HEK293T (cell line): ENCODE measurements around the gene CDC42SE2.
A peak's percentile ranks its signal among the peaks of the same experiment; 100 is the strongest.

ENCODE experiments used
- CTCF ChIA-PET: fragments of 350-600 bp; formaldehyde crosslinking; extraction: SDS; loops from one replicate; lab custom pipeline; 2021; ENCODE audit warnings: antibody characterized with exemption, inconsistent platforms; lab: Yijun Ruan, JAX
- POLR2A ChIA-PET: fragments of 350-600 bp; formaldehyde crosslinking; extraction: SDS; loops from one replicate; lab custom pipeline; 2020; ENCODE audit warnings: antibody characterized with exemption, inconsistent platforms; lab: Yijun Ruan, JAX
- DNase-seq: peaks from one replicate; pipeline ENCODE4 v3.0.0; 2012; ENCODE audit warnings: mixed read lengths; ENCODE audit errors: extremely low spot score
- ARNT ChIP-seq: fragments of 450-650 bp; IDR thresholded peaks from 2 replicates; pipeline ENCODE4 v1.6.1; 2017; ENCODE audit warnings: mild to moderate bottlenecking
- BHLHE40 ChIP-seq: fragments of 450-650 bp; IDR thresholded peaks from 2 replicates; pipeline ENCODE4 v1.6.1; 2016; ENCODE audit warnings: mild to moderate bottlenecking, moderate library complexity, borderline replicate concordance
- CTBP1 ChIP-seq: fragments of 450-650 bp; IDR thresholded peaks from 2 replicates; pipeline ENCODE4 v1.6.1; 2016; ENCODE audit warnings: borderline replicate concordance
- ELF4 ChIP-seq: fragments of 450-650 bp; IDR thresholded peaks from 2 replicates; pipeline ENCODE4 v1.6.1; 2017; ENCODE audit warnings: antibody characterized with exemption
- FOXA1 ChIP-seq: fragments of 450-650 bp; IDR thresholded peaks from 2 replicates; pipeline ENCODE4 v1.6.1; 2016; ENCODE audit warnings: mild to moderate bottlenecking
- FOXK2 ChIP-seq: fragments of 450-650 bp; IDR thresholded peaks from 2 replicates; pipeline ENCODE4 v1.6.1; 2016; ENCODE audit warnings: mild to moderate bottlenecking
- FOXM1 ChIP-seq: fragments of 450-650 bp; IDR thresholded peaks from 2 replicates; pipeline ENCODE4 v1.6.1; 2017; ENCODE audit warnings: mild to moderate bottlenecking, borderline replicate concordance
- HDGF ChIP-seq: fragments of 450-650 bp; IDR thresholded peaks from 2 replicates; pipeline ENCODE4 v1.6.1; 2017; ENCODE audit warnings: antibody characterized with exemption, borderline replicate concordance
- L3MBTL2 ChIP-seq: fragments of 450-650 bp; conservative IDR thresholded peaks from 2 replicates; pipeline ENCODE4 v1.6.1; 2016; ENCODE audit warnings: mild to moderate bottlenecking
- LEF1 ChIP-seq: fragments of 450-650 bp; IDR thresholded peaks from 2 replicates; pipeline ENCODE4 v1.6.1; 2017; ENCODE audit warnings: mild to moderate bottlenecking, borderline replicate concordance
- NFRKB ChIP-seq: fragments of 450-650 bp; IDR thresholded peaks from 2 replicates; pipeline ENCODE4 v1.6.1; 2016; ENCODE audit warnings: mild to moderate bottlenecking, moderate library complexity
- PKNOX1 ChIP-seq: fragments of 450-650 bp; IDR thresholded peaks from 2 replicates; pipeline ENCODE4 v1.6.1; 2016
- SP1 ChIP-seq: fragments of 450-650 bp; IDR thresholded peaks from 2 replicates; pipeline ENCODE4 v1.6.1; 2017
- SUZ12 ChIP-seq: fragments of 450-650 bp; IDR thresholded peaks from 2 replicates; pipeline ENCODE4 v1.6.1; 2016; ENCODE audit warnings: mild to moderate bottlenecking
- TARDBP ChIP-seq: fragments of 450-650 bp; IDR thresholded peaks from 2 replicates; pipeline ENCODE4 v1.6.1; 2016
- ZNF384 ChIP-seq: fragments of 450-650 bp; IDR thresholded peaks from 2 replicates; pipeline ENCODE4 v1.6.1; 2016

Gene CDC42SE2

GRCh38 chr5:131419877-131420276, 156.0 kb downstream of the CDC42SE2 start:
- no peak for DNase-seq
- TF ChIP-seq SP1 = no peak
- TF ChIP-seq TARDBP = no peak
- no peak for TF ChIP-seq FOXM1
- TF ChIP-seq ELF4 = no peak
- no peak for TF ChIP-seq ZNF384
- TF ChIP-seq CTBP1 = no peak
- TF ChIP-seq FOXA1 = no peak
- TF ChIP-seq L3MBTL2 = no peak
- no peak for TF ChIP-seq LEF1
- TF ChIP-seq BHLHE40 = no peak
- no peak for TF ChIP-seq ARNT
- no peak for TF ChIP-seq HDGF
- TF ChIP-seq SUZ12 = no peak
- TF ChIP-seq NFRKB = no peak
- no peak for TF ChIP-seq FOXK2
- ChIA-PET POLR2A (no interaction called here), CTCF (interaction anchor here (0.6 to 1.6 kb wide), 2 partner anchors 45 to 588 kb away, joined by 3 to 4 read pairs; no protein-coding TSS in a partner anchor)

GRCh38 chr5:131423056-131423455, 159.2 kb downstream of the CDC42SE2 start:
- TF ChIP-seq NFRKB (no peak), TARDBP (no peak), ELF4 (no peak), HDGF (no peak), FOXA1 (no peak), SP1 (no peak), LEF1 (no peak)
- ChIA-PET POLR2A (no interaction called here), CTCF (interaction anchor here (0.6 to 1.6 kb wide), 8 partner anchors 12 to 640 kb away, joined by 3 to 13 read pairs (median 4); no protein-coding TSS in a partner anchor)
- peak; percentile 38 for DNase-seq

GRCh38 chr5:131426011-131426410, 162.2 kb downstream of the CDC42SE2 start:
- TF ChIP-seq PKNOX1 = no peak
- no peak for TF ChIP-seq LEF1
- TF ChIP-seq ARNT = no peak
- TF ChIP-seq L3MBTL2 = no peak
- TF ChIP-seq FOXM1 = no peak
- TF ChIP-seq FOXK2 = no peak
- CTCF ChIA-PET = no interaction called here
- POLR2A ChIA-PET = no interaction called here
- no peak for DNase-seq

GRCh38 chr5:131430794-131431193, 166.9 kb downstream of the CDC42SE2 start:
- no peak for TF ChIP-seq SP1
- no peak for TF ChIP-seq ARNT
- no peak for TF ChIP-seq CTBP1
- no peak for TF ChIP-seq FOXA1
- TF ChIP-seq ZNF384 = no peak
- TF ChIP-seq ELF4 = no peak
- TF ChIP-seq FOXM1 = no peak
- POLR2A ChIA-PET = no interaction called here
- CTCF ChIA-PET = no interaction called here
- DNase-seq = no peak

- CTCF ChIA-PET = interaction anchor here (0.7 kb wide), 1 partner anchor 66 kb away, joined by 4 read pairs; no protein-coding TSS in a partner anchor
Measured at GRCh38 chr5:131431794-131432193, 167.9 kb downstream of the CDC42SE2 start.

GRCh38 chr5:131433109-131433508, 169.3 kb downstream of the CDC42SE2 start:
- ChIA-PET CTCF (no interaction called here), POLR2A (no interaction called here)
- no peak for TF ChIP-seq L3MBTL2
- no peak for TF ChIP-seq CTBP1
- TF ChIP-seq FOXA1 = no peak
- TF ChIP-seq FOXM1 = no peak
- TF ChIP-seq SUZ12 = no peak
- no peak for TF ChIP-seq HDGF
- TF ChIP-seq PKNOX1 = no peak
- DNase-seq = no peak

More at GRCh38 chr5:131431794-131432193, 167.9 kb downstream of the CDC42SE2 start:
- no peak for TF ChIP-seq PKNOX1
- no peak for TF ChIP-seq ELF4
- no peak for TF ChIP-seq HDGF
- no peak for TF ChIP-seq LEF1
- TF ChIP-seq FOXA1 = no peak
- TF ChIP-seq FOXM1 = no peak
- no peak for TF ChIP-seq TARDBP
- no peak for TF ChIP-seq ARNT
- TF ChIP-seq BHLHE40 = no peak
- TF ChIP-seq CTBP1 = no peak
- TF ChIP-seq SP1 = no peak
- no peak for TF ChIP-seq ZNF384
- POLR2A ChIA-PET = no interaction called here
- no peak for DNase-seq

GRCh38 chr5:131436081-131436480, 172.2 kb downstream of the CDC42SE2 start:
- no peak for DNase-seq
- TF ChIP-seq FOXK2 (no peak), SUZ12 (no peak), SP1 (no peak), LEF1 (no peak), NFRKB (no peak), CTBP1 (no peak), TARDBP (no peak), BHLHE40 (no peak), L3MBTL2 (no peak), FOXA1 (no peak), ARNT (no peak), FOXM1 (no peak), HDGF (no peak), PKNOX1 (no peak), ZNF384 (no peak), ELF4 (no peak)
- ChIA-PET POLR2A (no interaction called here), CTCF (no interaction called here)
